ENCODE measurements around the gene UNC5B.

UNC5B gene

DNA sequence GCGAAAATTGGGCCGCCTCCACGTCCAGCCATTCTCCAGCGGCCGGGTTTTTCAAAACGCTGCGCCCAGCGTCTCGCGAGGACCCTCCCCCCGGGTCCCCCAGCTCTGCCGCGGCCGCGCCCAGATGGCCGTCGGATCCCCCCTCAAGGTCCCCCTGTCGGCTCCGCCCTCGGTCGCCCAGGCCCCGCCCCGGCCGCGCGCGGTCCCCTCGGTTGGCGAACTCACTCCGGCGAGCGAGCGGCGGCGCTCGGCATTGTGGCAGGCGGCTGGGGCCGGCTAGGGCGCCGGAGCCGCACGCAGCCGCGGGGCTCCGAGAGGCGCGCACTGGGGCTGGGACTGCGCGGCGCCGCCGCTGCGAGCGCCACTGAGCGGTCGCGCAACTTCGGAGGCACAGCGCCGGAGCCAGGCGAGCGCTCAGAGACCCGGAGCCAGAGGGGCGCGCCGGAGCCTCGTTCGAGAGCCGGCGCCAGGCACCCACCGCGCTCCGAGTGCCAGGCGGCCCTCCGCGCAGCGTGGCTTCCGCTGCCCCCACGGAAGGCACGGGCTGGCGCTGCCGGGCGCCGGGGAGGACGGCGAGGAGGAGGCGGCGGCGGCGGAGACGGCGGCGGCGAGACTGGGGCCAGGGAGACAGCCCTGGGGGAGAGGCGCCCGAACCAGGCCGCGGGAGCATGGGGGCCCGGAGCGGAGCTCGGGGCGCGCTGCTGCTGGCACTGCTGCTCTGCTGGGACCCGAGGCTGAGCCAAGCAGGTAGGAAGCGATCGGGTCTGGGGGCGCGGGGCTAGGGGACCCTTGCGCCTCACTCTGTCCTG is at the start of gene UNC5B:
Gene UNC5B, plus strand, starts transcription at position 253 of the 809 bp plus-strand sequence. Its CDS starts 416 bp downstream, at position 669.
- DNase-seq = peak; percentile 7

DNA sequence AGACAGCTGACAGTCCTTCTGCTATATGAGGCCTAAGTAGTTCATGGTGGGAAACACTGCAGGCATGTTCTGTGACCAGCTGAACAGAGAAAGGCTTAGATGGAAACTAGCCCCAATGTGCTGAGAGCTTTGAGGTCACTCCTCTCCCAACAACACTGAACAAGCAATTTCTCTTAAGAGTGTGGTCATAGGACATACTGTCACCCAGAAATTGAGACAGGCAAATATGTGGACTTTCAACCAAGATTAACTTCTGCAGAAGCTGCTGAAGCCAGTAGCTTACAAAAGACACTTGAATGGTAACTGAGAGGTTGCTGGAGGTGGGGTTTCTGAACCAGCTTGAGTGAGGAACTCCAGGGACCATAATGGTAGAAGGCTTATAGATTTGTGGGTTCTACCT is 38.9 kb upstream of the UNC5B start:
- no peak for DNase-seq

DNA sequence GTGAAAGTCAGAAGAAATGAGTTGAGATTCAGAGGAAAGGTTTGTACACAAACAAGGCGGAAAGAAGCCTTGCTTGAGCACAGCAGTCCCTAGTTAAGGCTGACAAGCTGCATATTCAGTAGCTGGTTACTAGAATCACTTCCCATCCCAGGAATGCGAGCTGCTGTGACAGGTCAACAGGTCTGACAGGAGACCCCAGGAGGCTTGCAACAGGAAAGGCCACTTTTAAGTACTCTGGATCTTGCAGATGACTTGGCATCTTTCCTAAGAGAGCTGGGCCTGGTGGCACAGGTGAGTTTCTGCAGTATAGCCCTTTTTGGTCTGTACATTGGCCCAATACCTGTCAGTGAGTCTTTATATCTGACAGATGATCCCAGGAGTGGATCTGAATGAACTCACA is 35.7 kb upstream of the UNC5B start:
- no peak for DNase-seq

DNA sequence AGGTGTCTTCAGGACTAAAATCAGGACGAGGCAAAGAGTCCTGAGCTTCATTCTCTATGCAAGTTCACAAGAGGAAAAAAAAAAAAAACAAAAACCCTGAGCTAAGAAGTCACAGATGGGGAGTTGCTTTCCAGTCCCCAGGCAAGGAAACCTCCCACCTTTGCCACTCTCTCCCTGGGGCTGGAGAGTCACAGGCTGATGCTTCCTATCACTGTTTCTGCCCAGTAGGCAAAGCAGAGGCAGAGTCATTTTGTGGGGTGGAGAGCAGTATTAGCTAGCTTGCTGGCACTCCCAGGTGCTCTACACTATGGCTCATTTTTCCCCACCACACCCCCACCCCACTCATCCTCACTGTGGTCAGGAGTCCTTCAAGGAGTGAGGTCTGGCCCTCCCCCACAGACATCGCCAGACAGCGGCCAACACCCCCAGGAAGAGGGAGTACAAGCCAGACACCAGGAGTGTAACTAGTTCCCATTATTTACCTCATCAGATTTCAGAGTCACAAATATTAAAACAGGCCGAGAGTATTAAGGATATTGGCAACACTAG is 34.6 kb upstream of the UNC5B start:
- DNase-seq = no peak

DNA sequence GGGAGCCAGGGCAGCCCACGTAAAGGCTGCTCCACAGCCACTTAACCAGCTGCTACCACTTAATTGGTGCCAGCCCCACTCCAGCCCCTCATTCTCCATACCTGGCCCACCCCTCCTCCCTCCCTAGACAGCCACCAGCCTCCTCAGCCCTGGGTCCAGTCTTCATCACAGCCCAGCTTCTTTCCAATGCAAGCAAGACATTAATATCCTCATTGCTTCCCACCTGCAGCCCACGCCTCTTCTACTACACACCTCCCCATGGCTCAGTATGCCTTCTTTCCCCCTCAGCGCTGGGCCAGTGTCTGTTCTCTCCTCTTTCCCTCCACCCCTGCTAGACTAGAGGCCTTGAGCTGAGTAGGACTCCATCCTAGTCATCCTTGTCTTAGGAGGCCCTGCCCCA is 33.5 kb upstream of the UNC5B start:
- DNase-seq = no peak

DNA sequence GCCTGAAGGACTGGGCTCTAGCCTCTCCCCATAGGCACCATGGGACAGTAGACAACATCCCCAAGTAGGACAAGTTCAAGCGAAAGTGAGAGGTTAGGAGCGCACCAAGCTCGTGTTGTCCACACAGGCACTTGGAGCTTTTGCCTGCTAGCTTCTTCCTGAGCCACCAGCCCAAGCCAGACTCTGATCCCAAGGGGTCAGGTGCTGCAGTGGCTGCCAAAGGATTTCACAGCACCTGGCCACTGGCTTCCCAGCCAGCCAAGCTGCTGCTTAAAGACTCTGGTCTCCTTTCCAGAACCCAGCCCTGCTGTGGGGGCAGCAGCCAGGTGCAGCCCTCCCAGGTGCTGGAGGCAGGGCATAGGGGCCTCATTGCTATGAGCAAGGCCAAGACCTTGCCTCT is 33.0 kb upstream of the UNC5B start:
- no peak for DNase-seq

DNA sequence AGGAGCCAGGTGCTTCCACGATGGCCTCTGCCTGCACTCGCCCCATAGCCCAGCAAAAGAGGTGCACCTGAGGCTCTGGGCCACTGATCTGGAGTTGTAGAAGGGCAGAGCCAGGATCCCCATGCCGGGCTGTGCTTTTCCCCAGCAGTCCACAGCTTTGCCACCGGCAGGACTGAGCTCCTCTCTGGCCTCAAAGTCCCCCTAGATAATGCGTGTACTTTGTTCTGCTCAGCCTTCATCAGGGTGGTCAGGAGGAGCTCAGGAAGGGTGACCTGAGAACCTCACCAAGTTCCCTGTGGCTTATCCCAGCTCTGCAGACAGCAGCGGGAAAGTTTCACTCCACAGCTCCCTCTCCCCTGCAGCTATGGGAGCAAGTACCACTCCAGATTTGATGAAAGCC is 27.9 kb upstream of the UNC5B start:
- DNase-seq = no peak

DNA sequence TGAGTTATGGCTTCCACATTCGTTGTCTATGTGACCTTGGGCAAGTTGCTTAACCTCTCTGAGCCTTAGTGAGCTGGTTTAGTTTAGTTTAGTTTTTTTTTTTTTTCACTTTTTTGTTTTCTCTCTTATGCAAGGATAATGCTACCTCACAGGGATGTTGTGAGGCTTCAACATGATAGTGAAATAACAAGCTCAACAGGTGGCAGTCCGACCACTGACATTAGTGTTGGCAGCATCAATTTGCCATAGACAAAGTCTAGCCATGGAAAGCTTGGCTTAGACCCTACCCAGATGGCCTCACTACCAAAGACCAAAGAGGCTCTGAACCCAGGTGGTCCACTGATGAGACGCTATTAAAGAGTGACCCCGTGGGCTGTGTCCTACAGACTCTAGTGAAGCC is 27.2 kb upstream of the UNC5B start:
- DNase-seq = no peak

DNA sequence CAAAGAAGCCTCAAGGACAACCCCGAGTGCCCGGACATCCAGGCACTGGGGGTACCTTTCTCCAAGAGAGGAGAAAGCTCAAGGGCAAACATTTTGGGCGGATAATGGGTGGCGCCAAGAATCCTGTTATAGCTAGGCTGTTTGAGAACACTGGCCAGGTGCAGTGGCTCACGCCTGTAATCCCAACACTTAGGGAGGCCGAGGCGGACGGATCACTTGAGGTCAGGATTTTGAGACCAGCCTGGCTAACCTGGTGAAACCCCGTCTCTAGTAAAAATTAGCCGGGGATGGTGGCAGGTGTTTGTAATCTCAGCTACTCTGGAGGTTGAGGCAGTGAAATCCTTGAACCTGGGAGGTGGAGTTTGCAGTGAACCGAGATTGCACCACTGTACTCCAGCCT is 25.2 kb upstream of the UNC5B start:
- DNase-seq = no peak

DNA sequence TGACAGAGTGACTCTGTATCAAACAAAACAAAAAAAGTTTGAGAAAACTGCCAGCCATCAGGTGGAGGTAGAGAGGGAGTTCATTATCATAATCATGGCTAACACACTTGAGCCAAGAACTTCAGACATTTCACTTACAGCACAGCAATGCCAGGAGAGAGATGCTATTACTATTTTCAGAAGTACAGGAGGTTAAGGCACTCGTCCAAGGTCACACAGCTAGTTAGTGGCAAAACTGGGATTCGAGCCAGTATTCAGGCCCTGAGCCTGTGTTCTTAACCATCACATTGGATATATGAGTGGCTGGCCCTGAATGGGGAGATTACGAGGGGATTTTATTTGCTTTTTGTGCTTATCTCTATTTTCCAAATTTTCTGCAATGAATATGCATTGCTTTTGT is 24.8 kb upstream of the UNC5B start:
- DNase-seq = no peak

DNA sequence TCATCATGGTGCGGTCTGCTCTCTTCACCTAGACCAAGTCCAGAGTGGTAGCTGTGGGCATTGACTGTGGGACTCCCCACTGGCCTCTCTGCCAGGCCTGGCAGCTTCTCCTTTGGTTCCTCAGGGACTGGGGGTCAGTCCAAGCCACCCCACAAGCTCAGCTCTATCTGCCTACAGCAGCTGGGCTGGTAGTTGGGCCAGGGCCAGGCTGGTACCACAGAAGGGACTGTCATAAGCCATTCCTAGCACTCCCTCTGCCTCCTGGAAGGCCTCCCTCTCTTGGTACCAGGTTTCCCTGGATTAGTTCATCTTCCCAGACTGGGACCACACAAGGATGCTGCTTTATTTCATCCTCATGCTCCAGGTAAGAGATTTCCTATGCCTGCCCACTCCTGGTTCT is 24.2 kb upstream of the UNC5B start:
- DNase-seq = no peak

DNA sequence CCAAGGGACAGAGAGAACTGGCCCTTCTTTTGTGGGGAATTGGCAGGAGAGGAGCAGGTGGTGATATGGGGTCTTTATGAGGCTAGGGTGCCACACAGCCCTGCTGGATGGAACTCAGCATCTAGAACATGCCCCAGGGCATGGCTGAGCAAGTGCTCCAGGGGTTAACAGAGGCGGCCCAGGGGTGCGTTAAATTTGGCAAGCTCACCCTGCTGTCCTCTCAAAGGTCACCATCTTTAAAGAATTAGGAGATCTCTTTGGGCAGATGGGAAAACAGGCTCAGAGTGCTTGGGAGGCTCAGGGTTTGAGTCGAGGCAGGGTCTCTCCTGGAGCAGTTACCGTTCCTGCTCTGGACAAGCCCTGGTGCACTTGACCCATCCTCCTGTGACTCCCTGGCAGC is 21.4 kb upstream of the UNC5B start:
- DNase-seq = no peak

DNA sequence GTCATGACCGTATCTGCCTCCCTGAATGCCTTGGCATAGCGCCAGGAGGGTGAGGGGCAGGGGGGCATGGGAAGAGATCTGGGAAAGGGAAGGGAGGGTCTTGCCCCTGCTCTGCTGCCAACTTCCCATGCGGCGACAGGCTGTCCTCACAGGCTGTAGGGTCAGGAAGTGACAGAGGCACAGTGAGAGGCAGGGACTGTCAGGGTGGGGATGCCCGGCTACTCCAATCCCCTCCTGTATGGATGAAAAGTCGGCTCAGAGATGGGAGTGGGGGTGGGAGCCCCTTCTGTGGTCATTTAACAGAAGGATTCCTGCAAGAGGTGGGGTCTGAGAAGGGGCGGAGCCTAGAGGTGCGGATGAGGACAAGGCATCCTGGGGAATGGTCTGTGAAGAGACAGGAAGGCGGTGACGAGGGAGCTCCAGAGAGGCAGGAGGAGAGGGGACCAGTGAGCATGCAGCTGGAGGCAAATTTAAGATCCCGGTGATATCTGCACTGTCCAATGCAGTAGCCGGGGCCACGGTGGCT is 20.8 kb upstream of the UNC5B start:
- no peak for DNase-seq

DNA sequence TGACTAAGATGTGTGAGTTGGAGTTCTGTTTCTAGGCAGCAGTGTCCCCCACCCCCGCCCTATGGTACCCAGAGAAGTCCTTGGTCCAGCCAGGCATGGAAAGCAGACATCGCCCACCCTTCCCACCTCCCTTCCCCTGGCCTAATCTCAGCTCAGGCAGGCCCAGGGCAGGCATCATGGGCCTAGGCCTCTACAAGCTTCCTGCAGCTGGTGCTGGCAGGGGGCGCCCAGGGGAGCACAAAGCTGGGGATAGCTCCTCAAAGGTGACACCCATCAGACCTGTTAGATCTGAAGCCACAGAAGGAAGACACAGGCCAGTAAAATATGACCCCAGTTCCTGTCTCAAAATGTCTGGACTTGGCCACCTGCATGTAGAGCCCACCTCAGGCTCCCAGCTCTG is 18.9 kb upstream of the UNC5B start:
- no peak for DNase-seq

DNA sequence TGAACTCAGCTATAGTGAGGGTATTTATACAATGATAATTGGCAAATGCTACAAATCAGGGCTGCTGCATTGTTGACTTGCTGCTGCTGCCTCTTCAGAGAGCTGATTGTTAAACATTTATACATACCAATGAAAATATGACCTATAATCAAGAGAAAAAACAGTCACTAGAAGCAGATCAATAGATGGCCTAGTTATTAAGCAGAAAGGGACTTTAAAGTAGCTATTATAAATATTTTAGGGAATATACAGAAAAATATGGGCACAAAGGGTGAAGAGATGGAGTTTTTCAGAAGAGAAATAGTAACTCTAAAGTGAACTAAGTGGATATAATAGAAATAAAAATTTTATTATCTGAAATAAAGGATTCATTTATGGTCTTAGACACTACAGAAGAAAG is 14.4 kb upstream of the UNC5B start:
- DNase-seq = no peak

DNA sequence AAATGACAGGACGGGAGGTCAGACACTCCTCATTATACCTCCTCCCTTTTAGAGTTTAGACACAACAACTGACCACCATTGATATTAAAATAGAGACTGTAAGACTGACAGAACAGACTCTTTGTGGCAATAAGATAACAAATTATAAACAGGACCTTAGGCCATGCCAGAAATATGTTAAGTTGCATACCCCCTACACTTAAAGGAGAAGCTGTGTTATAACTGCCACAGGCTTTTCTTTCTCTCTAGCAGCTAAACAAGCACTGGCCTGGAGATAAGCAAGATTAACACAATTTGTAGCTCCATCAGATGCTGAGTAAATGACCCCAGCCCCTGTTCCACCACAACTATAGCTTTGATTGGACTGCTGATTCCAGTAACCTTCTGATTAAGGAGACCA is 10.5 kb upstream of the UNC5B start:
- no peak for DNase-seq

DNA sequence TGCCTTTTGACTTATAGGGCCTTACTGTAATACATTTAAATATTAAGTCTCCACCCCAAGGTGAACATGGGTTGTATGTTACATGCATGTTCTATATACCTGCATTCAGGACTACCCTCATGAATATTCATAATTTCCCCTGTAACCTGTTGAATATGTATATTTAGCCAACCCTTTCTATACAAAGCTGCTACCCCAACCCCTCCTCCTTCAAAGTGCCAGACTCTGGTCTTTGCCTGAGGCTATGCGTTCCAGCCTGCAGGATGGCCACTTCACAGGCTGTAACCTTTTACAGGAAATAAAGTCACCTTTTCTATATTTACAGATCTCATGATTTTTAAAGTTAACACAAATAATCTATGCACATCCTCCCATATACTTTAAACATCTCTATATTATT is 10.1 kb upstream of the UNC5B start:
- no peak for DNase-seq

DNA sequence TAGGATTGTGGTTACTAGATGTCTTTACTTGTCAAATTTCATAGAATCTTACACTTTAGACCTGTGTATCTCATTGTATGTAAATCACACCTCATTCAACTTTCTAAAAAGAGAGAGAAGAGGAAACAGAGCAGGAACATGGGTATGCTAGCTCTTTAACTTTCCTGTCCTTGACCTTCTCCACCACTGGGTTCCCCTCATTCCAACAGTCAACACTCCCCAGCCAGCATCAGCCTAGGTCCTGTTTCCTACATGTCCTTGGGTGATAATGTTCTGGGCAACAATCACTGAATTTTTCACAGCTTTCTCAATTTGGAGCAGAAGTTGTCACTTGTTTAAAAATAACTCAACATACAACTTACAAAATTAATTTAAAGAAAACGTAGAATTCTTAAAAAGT is 9.2 kb upstream of the UNC5B start:
- DNase-seq = no peak

DNA sequence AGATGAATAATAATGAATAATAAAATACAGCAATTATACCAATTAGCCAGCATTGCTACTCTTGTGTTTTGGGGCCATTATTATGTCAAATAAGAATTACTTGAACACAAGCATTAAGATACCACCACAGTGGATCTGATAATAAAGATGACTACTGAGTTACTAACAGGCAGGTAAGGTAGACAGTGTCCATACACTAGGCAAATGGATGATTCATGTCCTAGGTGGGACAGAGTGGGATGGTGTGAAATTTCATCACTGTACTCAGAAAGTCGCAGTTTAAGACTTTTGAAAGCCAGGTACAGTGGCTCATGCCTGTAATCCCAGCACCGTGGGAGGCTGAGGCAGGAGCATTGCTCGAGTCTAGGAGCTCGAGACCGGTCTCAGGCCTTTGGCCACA is 8.7 kb upstream of the UNC5B start:
- DNase-seq = no peak

DNA sequence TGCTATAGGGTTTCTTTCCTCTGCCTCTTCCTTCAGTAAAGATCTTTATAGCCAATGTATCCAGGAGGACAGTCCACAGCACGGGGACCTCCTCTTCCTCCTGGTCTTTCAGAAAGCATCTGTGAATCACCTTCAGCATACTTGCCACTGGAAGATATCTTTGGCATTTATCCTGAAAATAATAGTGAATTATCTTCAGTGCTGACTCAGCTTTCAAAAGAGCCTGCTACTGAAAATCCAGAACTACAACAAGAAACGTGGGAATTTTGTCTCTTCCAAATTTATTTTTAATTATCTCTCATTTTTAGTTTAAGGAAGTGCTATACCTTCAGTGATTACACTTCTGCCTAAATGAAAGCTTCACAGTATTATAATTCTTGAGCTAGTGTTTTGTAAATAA is 7.6 kb upstream of the UNC5B start:
- DNase-seq = no peak

DNA sequence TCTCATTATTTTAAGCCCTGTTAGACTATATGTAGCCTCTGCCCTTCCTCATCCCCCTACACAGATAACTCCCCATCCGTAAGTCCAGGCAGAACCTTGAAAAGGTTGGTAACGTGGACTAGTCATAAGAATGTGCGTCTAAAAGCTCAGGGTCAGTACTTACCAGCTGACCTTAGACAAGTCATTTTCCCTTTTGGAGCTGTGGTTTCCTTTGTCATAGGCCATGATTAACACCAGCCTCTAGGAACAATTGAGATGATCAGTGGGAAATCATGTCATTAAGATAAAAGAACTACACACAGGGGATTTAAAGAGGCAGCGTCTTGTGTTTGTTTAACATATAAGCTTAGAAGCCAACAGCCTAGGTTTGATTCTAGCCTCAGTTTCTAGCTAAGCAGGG is 6.9 kb upstream of the UNC5B start:
- no peak for DNase-seq

DNA sequence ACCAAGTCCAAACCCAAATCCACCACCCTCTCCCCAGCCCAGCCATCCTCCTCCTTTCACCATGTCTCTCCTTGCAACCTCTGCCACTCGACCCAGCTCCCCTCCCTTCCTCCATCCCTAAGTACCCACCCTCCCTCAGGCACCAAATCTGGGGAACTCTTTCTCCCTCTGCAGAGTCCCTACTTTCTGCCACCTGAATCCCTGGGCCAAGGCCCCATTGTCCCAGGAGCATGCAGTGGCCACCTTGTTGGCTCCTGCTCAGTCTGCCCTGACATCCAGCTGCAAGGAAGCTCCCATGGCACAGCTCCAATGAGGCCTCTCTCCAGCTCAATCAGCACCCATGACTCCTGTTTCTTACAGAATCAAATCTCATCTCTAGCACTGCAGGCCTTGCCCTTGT is 5.5 kb upstream of the UNC5B start:
- no peak for DNase-seq

DNA sequence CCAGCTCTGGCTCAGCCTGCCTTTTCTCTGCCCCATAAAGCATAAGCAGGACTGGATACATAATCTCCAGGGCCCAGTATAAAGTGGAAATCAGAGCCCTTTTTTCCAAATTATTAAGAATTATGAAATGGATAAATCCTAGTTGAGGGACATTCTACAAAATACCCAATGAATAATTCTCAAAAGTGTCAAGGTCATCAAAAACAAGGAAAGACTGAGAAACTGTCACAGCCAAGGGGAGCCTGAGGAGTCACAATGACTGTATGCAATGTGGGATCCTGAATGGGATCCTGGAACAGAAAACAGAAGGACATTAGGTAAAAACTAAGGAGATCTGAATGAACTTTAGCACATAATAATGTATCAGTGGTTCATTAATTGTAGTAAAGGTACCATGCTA is 4.8 kb upstream of the UNC5B start:
- no peak for DNase-seq

DNA sequence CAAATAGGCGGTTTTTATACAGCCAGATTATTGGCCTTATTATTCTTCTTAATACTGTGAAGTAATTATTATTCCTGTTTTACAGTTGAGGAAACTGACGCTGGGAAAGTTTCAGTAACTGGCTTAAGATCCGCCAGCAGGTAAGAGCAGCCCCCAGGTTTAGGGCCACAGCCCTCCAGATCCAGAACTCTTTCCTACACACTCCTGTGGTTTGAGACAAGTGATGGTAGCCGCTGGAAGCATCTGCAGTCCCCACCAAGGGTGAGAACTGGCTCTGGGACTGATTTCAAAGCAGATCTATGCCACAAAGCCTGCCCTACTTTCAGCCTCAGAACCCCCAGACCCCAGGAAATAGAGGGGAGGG is 3.0 kb upstream of the UNC5B start:
- no peak for DNase-seq

Data from NCI-H2081 treated with DMSO at 0.1 percent for 48 hours (cell line).